Coronary artery (tissue), 2 donors: ENCODE measurements around the gene GREM1.

Source experiments
- DNase-seq: peaks from one replicate; pipeline ENCODE4 v3.0.0-alpha.2; 2017; ENCODE audit warnings: low spot score
- H3K27ac ChIP-seq, 2 donors: fragments of 200-600 bp; sonication (generic); one replicate each; pipeline ENCODE4 v1.5.1; 2016 to 2019
- H3K4me3 ChIP-seq: fragments of 200-600 bp; sonication (generic); 2 replicates; pipeline ENCODE4 v1.5.1; 2016; ENCODE audit warnings: mild to moderate bottlenecking, moderate library complexity
- TF ChIP-seq, protein P1 (sequence below): fragments of 200-600 bp; sonication (generic); IDR thresholded peaks from one replicate; pipeline ENCODE4 v1.5.1; 2019; ENCODE audit warnings: antibody characterized with exemption

GREM1 gene

DNA sequence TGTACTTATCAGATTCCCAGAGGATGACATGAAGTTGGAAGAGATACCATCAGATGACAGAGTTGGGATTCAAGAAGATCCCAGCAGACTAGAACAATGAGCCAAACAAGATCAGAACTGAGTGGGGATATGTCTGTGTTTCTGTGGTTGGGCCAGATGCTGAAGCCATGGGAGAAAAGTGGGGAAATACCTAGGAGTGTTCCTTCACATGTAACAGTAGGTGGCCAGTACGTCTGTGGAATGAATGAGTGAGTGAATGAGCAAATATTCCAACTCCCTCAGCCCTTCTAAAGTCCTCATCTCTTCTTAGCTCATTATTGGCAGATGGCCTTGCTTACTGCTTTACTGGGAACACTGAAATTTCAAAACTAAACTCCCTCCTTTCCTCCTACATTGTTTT lies 32.2 kb upstream of the GREM1 start:
- TF ChIP-seq, protein P1, sequence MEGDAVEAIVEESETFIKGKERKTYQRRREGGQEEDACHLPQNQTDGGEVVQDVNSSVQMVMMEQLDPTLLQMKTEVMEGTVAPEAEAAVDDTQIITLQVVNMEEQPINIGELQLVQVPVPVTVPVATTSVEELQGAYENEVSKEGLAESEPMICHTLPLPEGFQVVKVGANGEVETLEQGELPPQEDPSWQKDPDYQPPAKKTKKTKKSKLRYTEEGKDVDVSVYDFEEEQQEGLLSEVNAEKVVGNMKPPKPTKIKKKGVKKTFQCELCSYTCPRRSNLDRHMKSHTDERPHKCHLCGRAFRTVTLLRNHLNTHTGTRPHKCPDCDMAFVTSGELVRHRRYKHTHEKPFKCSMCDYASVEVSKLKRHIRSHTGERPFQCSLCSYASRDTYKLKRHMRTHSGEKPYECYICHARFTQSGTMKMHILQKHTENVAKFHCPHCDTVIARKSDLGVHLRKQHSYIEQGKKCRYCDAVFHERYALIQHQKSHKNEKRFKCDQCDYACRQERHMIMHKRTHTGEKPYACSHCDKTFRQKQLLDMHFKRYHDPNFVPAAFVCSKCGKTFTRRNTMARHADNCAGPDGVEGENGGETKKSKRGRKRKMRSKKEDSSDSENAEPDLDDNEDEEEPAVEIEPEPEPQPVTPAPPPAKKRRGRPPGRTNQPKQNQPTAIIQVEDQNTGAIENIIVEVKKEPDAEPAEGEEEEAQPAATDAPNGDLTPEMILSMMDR, result no peak
- H3K27ac ChIP-seq, result no peak overlapping the region
- DNase-seq, result no peak
- H3K4me3 ChIP-seq, result no peak overlapping the region

DNA sequence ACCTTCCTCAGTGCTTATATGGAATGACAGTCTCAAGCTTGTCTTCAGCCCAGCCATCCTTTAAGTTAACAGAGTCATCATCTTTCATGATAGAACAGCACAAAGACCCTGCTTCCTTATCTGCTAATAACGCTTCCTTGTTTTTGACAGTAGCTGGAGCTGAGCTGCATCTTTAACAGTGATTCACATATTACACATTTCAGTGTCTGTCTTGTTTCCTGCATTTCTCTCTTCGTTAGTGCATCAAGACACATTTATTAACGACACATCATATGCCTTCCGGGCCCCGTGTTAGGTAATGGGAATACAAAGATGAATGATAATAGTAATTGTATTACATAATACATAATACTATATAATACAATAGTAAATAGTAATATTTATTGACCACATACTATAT lies 30.2 kb upstream of the GREM1 start:
- DNase-seq, result no peak
- H3K27ac ChIP-seq, result no peak overlapping the region
- no peak overlapping the region for H3K4me3 ChIP-seq
- TF ChIP-seq, protein P1, result no peak

DNA sequence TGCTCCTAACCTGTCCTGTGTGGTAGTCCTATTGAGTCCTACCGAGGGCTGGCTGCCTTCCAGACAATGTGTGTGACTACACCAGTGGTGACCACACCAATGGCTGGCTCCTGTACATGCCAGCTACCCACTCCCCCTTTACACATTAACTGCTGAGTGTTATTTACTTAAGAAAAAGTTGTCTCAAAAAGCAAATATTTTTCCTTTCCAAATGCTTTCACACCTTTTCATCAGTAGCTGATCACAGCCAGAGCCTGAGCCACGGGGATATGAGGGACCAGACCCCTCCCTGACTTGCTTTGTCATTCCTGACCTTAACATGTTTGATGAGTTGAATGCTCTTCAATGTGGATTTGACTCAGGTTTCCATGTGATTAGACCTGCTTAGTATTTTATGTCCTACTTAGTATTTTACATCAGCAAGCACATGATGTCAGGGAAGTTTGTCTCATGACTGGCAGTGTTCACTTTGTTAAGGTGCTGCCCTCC lies 29.6 kb upstream of the GREM1 start:
- Histone ChIP-seq H3K27ac (no peak overlapping the region), H3K4me3 (no peak overlapping the region)
- no peak for DNase-seq
- TF ChIP-seq, protein P1, result no peak

DNA sequence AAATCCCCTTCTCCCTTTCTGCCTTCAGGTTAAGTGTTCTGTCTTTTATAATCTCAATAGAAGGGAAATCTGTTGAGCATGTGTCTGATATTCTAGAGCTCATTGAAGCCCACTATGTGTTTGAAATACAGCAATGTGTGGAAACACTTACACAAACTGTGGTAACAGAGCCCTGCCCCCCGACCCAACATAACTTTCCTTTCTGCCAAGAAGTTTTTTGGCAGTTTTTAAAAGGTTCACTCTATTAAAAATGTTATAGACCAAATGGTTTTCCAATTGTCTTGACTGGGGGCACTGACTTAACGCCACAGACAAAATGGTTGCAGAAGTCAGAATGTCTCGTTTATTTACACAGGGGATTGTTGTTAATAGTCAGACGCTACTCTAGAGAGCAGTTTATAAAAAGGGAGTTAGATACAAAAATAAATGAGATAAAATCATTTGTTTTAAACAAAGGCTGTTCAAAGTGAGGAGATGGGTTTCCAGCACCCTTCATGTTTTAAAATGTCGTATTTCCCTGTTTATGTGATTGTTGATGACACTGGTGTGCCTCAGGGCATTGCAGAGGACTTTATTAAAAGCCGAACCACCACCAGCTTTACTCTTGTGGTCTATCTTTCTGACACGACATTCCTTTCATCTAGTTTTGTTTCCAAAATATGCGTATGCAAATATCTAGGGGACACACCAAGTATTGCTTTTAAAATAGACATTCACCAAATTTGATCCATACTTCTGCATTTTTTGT lies 26.7 kb upstream of the GREM1 start:
- no peak overlapping the region for H3K27ac ChIP-seq
- H3K4me3 ChIP-seq, result no peak overlapping the region
- DNase-seq, result no peak
- TF ChIP-seq, protein P1, result no peak

DNA sequence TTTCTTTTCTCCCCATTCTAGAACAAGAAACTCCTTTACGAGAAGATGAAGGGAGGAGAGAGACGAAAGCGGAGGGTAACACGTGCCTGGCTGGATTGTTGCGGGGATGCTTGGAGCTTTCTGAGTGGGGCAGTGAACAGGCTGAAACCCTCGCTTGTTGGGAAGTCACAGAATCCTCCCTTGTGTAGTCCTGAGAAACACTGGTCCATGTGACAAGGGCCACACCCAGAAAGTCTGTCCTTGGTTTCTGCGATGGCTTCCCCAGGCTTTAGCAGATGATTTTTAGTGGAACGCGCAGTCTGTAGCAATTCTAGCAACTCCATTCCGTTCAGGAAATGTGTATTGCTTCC lies 26.1 kb upstream of the GREM1 start:
- Histone ChIP-seq H3K27ac (no peak overlapping the region), H3K4me3 (no peak overlapping the region)
- TF ChIP-seq, protein P1, result no peak
- DNase-seq, result no peak

DNA sequence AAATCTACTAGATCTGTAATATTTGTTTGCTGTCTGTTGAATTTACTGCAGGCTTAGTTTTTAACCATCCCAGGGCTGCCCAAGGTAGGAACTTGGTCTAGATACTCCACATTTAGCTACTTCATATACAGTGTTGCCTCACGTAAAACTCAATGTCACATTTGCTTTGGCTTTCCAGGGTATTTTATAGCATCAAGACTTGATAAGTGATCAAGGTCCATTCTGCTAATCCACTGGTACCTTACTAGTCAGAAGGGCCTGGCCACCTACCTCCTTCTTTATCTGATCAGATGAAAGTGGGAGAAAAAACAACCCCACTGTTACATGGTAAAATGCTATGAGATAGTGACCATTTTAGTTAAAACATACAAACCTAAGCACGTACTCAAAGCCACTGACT lies 25.5 kb upstream of the GREM1 start:
- H3K4me3 ChIP-seq, result no peak overlapping the region
- no peak for DNase-seq
- no peak overlapping the region for H3K27ac ChIP-seq
- TF ChIP-seq, protein P1, result no peak
